Muscle of arm (tissue), 12 donors: ENCODE results near the gene SCART1. TPM values are rescaled to one million over a fixed set of nuclear protein-coding genes. Genes with fewer than 3 reads are reported as not detected.
"Not testable (repeated sequence)": the region's sequence is repeated elsewhere in the genome, so short reads cannot be mapped to it uniquely, and the experiment has no call there.

ENCODE experiments used
- DNase-seq: peaks from one replicate; pipeline ENCODE4 v3.0.0-alpha.2; 2013
- polyA plus RNA-seq, 12 donors: library from polyadenylated mRNA; unstranded; fragments of 120-200 nt; gene quantifications; one replicate each; pipeline ENCODE4 v1.2.1, GENCODE V29; 2013; ENCODE audit not compliant: insufficient read length in 12 of 12

Gene SCART1
- polyA plus RNA-seq, 12 donors = 0.58 to 1.7 (median 1.0) TPM; not detected in 2

DNA sequence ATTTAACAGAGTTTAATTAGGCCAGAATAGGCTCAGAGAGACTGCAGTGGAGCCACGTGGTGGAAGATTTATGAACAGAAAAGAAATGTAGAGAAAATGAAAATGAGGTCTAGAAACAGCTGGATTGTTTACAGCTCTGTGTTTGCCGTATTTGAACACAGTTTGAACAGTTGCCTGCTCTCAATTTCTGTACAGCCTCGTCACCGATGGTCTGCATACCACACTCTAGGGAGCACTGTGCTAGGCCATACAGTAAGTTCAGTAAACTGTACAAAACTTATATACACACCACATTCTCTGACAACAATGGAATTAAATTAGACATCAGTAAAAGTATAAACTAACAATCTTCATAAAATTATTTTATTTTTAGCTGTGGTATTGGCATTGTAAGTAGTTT, 62.3 kb downstream of the SCART1 start:
- DNase-seq = no peak

DNA sequence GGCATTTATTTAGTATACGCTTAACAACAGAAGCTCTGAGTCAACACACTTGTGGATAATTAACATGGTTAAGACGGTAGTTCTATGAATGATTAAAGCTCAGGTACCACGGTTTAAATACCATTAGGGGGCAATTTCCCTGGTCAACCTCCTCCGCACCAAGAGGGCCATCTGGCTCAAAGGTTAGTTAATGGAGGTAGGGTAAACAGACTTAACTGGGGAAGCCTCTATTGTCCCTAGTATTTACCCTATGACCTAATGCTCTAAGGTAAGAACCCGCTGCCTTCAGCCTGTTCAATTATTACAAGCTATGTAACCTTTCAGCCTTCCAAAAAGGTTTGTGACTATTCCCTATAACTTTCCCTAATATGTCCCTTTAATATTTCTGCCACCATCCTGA, 64.8 kb downstream of the SCART1 start:
- not testable (repeated sequence) for DNase-seq

Other genes with a start within 250 kb of the SCART1 start
- gene UTF1, start 223.7 kb upstream of the SCART1 start, polyA plus RNA-seq = not detected
- gene VENTX, start 216.1 kb upstream of the SCART1 start, polyA plus RNA-seq = under 1 TPM in 10 of 12 donors, not detected in 2; 0.15 to 0.43 (median 0.19) TPM
- 1 to 10 TPM in 9 of 12 donors, under 1 TPM in 1, not detected in 2; 0.85 to 5.7 (median 1.5) TPM for gene ADAM8, start 177.1 kb upstream of the SCART1 start, polyA plus RNA-seq
- 10 to 100 TPM in 11 of 12 donors, not detected in 1; 29.5 to 47.3 (median 37.7) TPM for gene TUBGCP2, start 145.1 kb upstream of the SCART1 start, polyA plus RNA-seq
- 10 to 100 TPM in 11 of 12 donors, not detected in 1; 26.1 to 39.7 (median 32.2) TPM for gene ZNF511, start 145.0 kb upstream of the SCART1 start, polyA plus RNA-seq
- gene CALY, start 117.0 kb upstream of the SCART1 start, polyA plus RNA-seq = under 1 TPM in 1 of 12 donors, not detected in 11; 0.41 TPM
- gene PRAP1, start 106.6 kb upstream of the SCART1 start, polyA plus RNA-seq = 10 to 100 TPM in 1 of 12 donors, under 1 TPM in 5, not detected in 6; 0.12 to 24.5 (median 0.43) TPM
- 1 to 10 TPM in 10 of 12 donors, not detected in 2; 3.7 to 7.6 (median 4.7) TPM for gene FUOM, start 95.9 kb upstream of the SCART1 start, polyA plus RNA-seq
- gene ECHS1, start 80.6 kb upstream of the SCART1 start, polyA plus RNA-seq = 100 to 1,000 TPM in 9 of 12 donors, 10 to 100 TPM in 2, not detected in 1; 62.5 to 133 (median 117) TPM
- 1 to 10 TPM in 10 of 12 donors, not detected in 2; 2.5 to 4.5 (median 3.6) TPM for gene PAOX, start 74.7 kb upstream of the SCART1 start, polyA plus RNA-seq
- 10 to 100 TPM in 11 of 12 donors, not detected in 1; 29.2 to 54.2 (median 40.3) TPM for gene MTG1, start 59.8 kb upstream of the SCART1 start, polyA plus RNA-seq
- 1 to 10 TPM in 11 of 12 donors, not detected in 1; 2.6 to 4.6 (median 3.6) TPM for gene SPRN, start 29.3 kb upstream of the SCART1 start, polyA plus RNA-seq
- gene CYP2E1, start 73.4 kb downstream of the SCART1 start, polyA plus RNA-seq = 1 to 10 TPM in 7 of 12 donors, under 1 TPM in 3, not detected in 2; 0.64 to 2.6 (median 1.2) TPM
- gene SYCE1, start 111.6 kb downstream of the SCART1 start, polyA plus RNA-seq = under 1 TPM in 5 of 12 donors, not detected in 7; 0.12 to 0.38 (median 0.30) TPM
- not detected for gene FRG2B, start 172.8 kb downstream of the SCART1 start, polyA plus RNA-seq